ENCODE measurements around the gene FAM118B. TPM values are rescaled to one million over a fixed set of nuclear protein-coding genes. Genes with fewer than 3 reads are reported as not detected.

The FAM118B gene
- 1 to 10 TPM; 5.6 to 6.3 TPM for total RNA-seq

DNA sequence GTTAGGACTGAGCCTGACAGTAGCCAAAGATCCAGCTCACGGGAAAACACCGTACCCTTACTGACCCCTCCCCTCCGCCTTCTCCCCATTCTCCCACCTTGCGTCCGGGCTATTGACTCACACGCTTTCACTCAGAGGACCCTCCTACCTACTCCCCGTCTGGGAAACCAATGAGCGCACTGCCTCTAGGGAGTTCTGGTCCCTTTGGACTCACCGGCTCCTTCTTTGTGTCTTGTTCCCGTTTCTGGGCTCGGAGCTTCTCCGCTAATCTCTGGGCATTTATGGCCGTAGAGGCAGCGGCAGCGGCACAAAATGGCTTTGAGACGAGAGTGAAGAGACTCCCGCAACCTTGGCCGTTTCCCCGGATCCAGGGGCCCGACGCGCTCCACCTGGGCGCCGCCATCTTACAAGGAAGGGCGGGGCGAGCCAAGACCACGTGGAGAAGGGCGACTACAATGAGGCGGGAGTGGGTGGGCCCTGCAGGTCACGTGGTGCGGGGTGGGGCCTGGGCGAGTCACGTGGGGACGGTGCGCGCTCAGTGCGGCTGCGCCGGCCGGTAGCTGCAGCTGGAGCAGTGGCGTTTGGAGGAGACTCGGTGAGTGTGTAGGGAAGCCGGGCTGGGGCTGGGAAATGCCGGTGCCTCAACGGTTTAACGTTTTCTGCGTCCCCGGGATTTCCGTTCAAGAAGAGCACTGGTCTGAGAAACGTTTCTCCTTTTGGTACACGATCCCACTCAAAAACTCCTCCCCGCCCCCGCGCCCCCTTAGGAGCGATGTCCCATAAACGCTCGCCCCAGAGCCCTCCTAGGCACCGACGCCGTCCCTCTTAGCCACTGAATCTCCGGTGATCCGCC, at the start of gene FAM118B, which contains the start of gene RPUSD4:
Gene FAM118B, plus strand, starts transcription at position 547 of the 853 bp plus-strand sequence. CDS start 23,220 bp downstream, outside the sequence.
Gene RPUSD4, minus strand, starts transcription at position 415 of the 853 bp plus-strand sequence. Its CDS starts 12 bp downstream, at position 403.
- peaks cover 8% of the 10 kb centered on the region for H3K36me3 Mint-ChIP-seq (ENCODE audit: low read depth)
- intact Hi-C loops (cut with micrococcal nuclease), result loop anchor here (1.0 to 10.0 kb wide), 11 partner anchors 58 to 619 kb away; partner anchors contain the start of genes CHEK1, DCPS, FOXRED1 and HYLS1
- peak; percentile 99 for DNase-seq
- no peaks in the 10 kb centered on the region for H3K27me3 Mint-ChIP-seq (ENCODE audit: low read depth)
- peak within 1 kb of the TSS; percentile 86 for H3K27ac Mint-ChIP-seq
- H3K9me3 Mint-ChIP-seq, result no peaks in the 10 kb centered on the region
- H3K4me3 Mint-ChIP-seq, result peak within 1 kb of the TSS; percentile 94
- CTCF ChIA-PET, result interaction anchor here (0.6 to 0.8 kb wide), 3 partner anchors 13 to 18 kb away, joined by 3 read pairs; no protein-coding TSS in a partner anchor
- H3K4me1 Mint-ChIP-seq (ENCODE audit: low read depth), result peaks cover 32% of the 10 kb centered on the region

DNA sequence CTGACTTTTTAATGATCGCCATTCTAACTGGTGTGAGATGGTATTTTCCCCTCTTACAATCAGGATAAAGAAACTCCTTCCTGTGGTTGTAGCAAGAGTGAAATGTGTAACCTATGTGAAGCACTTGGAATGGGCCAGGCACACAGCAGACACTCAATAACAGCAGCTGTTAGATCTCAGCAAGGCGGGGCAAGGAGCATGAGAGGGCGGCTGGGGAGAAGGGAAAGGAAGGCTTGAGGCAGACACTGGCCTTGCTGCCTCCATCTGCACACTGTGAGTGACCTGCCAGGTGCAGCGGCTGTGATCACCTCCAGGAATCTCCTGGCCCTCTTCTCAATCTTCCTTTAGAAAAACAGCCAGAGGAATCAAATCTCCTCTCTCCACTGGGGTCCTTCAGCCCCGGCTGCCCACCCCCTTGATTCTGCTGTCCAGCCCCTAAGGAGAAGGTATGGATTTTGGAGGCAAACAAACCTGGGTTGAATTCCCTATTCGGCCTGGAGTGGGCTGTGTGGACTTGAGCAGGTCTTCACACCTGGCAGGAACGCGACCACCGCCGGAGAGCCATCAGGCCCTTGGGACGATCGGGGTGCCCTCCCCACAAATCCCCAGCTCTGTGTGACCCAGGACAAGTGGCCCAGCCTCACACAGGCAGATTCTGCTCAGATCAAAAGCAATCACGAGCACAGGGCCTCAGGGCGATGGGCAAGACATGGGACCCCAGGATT, 49.1 kb upstream of the FAM118B start:
- Mint-ChIP-seq H3K36me3 (ENCODE audit: low read depth) (no peaks in the 10 kb centered on the region), H3K9me3 (no peaks in the 10 kb centered on the region), H3K27me3 (ENCODE audit: low read depth) (no peaks in the 10 kb centered on the region), H3K4me1 (ENCODE audit: low read depth) (no peaks in the 10 kb centered on the region), H3K27ac (no peak overlapping the region), H3K4me3 (no peak overlapping the region)
- CTCF ChIA-PET, result no interaction called here
- DNase-seq, result no peak
- intact Hi-C loops (cut with micrococcal nuclease), result no loop called here

DNA sequence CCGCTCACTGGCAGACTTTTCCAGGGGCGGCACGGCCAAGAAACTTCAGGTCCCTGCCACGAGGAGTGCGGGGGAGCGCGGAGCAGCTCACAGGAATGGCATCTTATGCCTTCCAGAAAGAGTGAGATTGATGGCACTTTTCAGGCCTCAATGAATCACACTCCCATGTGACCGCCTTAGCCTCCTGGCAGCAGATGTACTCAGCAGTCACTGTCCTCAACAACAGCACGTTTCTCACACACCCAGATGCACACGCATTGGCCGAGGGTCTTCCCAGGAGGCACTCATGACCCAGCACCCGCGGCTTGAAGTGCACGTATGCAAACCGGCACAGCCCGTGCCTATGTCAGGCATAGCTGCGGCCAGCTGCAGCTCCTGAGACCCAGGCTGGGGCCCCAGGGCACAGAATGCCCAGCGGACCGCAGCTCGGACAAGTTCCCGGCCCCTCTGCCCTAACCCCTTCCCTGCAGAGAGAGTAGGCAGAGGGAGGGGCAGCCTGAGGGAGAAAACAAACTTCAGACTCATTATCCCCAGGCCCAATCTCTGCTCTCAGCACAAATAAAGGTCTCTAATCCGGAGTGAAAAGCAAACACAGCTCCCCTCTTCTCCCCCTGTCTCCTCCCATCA, 48.4 kb upstream of the FAM118B start:
- H3K4me3 Mint-ChIP-seq, result no peak overlapping the region
- no peak overlapping the region for H3K27ac Mint-ChIP-seq
- no peaks in the 10 kb centered on the region for H3K36me3 Mint-ChIP-seq (ENCODE audit: low read depth)
- no peaks in the 10 kb centered on the region for H3K4me1 Mint-ChIP-seq (ENCODE audit: low read depth)
- H3K9me3 Mint-ChIP-seq, result no peaks in the 10 kb centered on the region
- intact Hi-C loops (cut with micrococcal nuclease), result no loop called here
- H3K27me3 Mint-ChIP-seq (ENCODE audit: low read depth), result no peaks in the 10 kb centered on the region
- CTCF ChIA-PET, result no interaction called here
- DNase-seq, result no peak

DNA sequence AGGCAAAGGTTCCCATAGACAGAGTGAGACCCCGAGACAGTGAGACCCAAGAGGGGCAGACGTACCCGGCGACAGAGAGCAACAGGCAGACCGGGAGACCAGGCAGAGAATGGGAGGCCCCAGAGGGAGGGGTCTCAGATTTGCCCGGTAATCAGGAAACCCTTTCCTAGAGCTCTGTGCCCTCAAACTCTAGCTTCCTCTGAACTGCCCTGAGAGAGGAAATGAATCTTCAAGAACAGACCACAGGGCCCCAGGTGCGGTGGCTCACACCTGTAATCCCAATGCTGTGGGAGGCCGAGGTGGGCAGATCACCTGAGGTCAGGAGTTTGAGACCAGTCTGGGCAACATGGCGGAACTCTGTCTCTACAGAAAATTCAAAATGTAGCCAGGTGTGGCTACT, 47.8 kb upstream of the FAM118B start:
- no peak overlapping the region for H3K4me3 Mint-ChIP-seq
- H3K4me1 Mint-ChIP-seq (ENCODE audit: low read depth), result no peaks in the 10 kb centered on the region
- intact Hi-C loops (cut with micrococcal nuclease), result no loop called here
- DNase-seq, result no peak
- H3K27me3 Mint-ChIP-seq (ENCODE audit: low read depth), result no peaks in the 10 kb centered on the region
- CTCF ChIA-PET, result interaction anchor here (1.3 kb wide), 1 partner anchor 224 kb away, joined by 3 read pairs; no protein-coding TSS in a partner anchor
- H3K27ac Mint-ChIP-seq, result no peak overlapping the region
- H3K36me3 Mint-ChIP-seq (ENCODE audit: low read depth), result no peaks in the 10 kb centered on the region
- H3K9me3 Mint-ChIP-seq, result no peaks in the 10 kb centered on the region

DNA sequence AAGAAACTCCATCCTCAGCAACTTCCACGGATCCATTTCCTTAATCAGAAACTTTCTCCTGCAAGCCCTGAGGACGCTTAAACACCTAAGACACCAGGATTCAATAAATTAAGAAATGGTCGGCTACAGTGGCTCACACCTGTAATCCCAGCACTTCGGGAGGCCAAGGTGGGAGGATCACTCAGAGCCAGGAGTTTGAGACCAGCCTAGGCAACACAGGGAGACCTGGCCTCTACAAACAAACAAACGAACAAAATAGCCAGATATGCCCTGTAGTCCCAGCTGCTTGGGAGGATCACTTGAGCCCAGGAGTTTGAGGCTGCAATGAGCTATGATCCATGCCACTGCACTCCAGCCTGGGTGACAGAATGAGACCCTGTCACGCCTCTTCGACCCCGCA, 46.8 kb upstream of the FAM118B start:
- no peak overlapping the region for H3K27ac Mint-ChIP-seq

DNA sequence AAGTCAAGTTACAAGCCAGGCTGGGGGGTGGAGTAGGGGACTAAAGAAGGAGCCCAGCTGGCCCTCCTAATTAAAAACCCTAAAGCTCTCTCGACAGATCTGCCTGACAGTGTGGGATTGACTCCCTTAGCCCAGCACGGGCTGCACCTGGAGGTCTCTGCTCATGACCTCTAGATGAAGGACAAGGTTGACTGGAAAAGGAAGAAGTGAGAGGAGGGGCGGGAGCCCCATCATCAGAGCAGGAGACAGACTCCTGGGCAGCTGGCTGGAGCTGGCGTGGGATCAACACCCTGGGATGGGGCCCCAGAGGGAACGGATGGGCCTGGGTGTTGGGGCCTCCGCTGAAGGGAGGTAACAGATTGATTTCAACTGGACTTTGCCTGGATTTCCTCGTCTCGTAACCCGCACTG, 46.3 kb upstream of the FAM118B start:
- Mint-ChIP-seq H3K4me1 (ENCODE audit: low read depth) (no peaks in the 10 kb centered on the region), H3K27me3 (ENCODE audit: low read depth) (no peaks in the 10 kb centered on the region), H3K27ac (no peak overlapping the region), H3K9me3 (no peaks in the 10 kb centered on the region), H3K36me3 (ENCODE audit: low read depth) (no peaks in the 10 kb centered on the region), H3K4me3 (no peak overlapping the region)
- intact Hi-C loops (cut with micrococcal nuclease), result no loop called here
- CTCF ChIA-PET, result no interaction called here
- no peak for DNase-seq

More for the DNA sequence above, 46.8 kb upstream of the FAM118B start:
- Mint-ChIP-seq H3K4me3 (no peak overlapping the region), H3K27me3 (ENCODE audit: low read depth) (no peaks in the 10 kb centered on the region), H3K4me1 (ENCODE audit: low read depth) (no peaks in the 10 kb centered on the region), H3K36me3 (ENCODE audit: low read depth) (no peaks in the 10 kb centered on the region), H3K9me3 (no peaks in the 10 kb centered on the region)
- CTCF ChIA-PET, result interaction anchor here (1.3 kb wide), 1 partner anchor 225 kb away, joined by 3 read pairs; no protein-coding TSS in a partner anchor
- no peak for DNase-seq
- intact Hi-C loops (cut with micrococcal nuclease), result no loop called here

DNA sequence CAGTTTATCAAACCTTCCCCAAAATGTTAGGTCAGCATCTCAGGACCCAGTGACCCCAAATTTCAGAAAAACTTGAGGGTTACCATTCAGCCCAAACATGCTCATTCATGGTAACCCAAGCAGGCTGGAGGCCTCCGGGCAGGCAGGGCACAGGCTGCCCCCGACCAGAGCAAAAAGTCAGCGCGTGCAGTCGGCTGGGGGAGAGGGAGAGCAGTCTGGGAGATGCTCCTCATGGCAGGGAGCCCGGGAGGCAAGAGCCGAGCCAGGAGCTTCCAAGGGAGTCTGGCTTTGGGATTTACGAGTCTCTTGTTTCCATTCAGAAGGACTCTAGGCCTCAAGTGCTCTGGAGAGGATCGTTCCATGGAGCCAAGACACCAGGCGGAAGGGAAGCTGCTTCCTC, 45.8 kb upstream of the FAM118B start:
- CTCF ChIA-PET, result no interaction called here
- no peak overlapping the region for H3K27ac Mint-ChIP-seq
- H3K36me3 Mint-ChIP-seq (ENCODE audit: low read depth), result no peaks in the 10 kb centered on the region
- H3K27me3 Mint-ChIP-seq (ENCODE audit: low read depth), result no peaks in the 10 kb centered on the region
- H3K9me3 Mint-ChIP-seq, result no peaks in the 10 kb centered on the region
- no peak overlapping the region for H3K4me3 Mint-ChIP-seq
- intact Hi-C loops (cut with micrococcal nuclease), result no loop called here
- no peak for DNase-seq
- H3K4me1 Mint-ChIP-seq (ENCODE audit: low read depth), result no peaks in the 10 kb centered on the region

DNA sequence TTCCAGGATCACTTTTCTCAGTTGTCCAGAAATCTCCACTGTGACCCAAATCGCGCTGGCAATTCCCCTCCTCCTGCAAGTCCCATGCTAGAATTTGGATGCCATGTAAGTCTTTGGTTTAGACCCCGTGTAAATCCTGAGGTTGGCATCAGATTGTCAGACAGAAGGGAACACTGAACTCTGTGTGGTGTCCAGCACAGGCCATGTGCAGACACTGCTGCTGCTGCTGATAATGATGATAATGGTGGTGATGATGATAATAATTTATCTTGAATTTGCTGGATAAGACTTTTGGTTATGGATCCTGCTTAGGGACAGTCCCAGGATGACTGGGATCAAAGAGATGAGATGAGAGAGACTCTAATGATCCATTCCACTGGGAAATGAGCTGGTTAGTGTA, 45.2 kb upstream of the FAM118B start:
- H3K27me3 Mint-ChIP-seq (ENCODE audit: low read depth), result no peaks in the 10 kb centered on the region
- H3K4me1 Mint-ChIP-seq (ENCODE audit: low read depth), result no peaks in the 10 kb centered on the region
- no peaks in the 10 kb centered on the region for H3K9me3 Mint-ChIP-seq
- no peaks in the 10 kb centered on the region for H3K36me3 Mint-ChIP-seq (ENCODE audit: low read depth)
- no peak for DNase-seq
- H3K27ac Mint-ChIP-seq, result no peak overlapping the region
- no peak overlapping the region for H3K4me3 Mint-ChIP-seq
- CTCF ChIA-PET, result no interaction called here
- intact Hi-C loops (cut with micrococcal nuclease), result no loop called here

DNA sequence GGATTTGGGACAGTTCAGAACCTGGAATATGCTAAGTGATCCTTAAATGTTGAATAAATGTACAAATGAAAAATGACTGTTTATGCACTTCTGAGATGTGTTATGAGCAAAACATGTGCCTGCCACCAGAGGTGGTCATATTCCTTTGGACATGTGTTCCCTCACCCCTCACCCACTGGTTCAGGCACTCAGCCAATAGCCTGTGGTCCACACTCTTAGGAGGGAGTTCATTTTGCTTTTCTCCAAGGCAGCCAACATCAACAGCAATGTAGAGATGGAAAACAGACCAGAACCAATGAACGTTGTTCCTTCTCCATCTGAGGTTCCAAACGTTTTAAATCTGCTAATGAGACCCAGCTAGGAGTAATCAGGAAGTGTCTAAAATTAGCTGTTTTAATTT, 44.1 kb upstream of the FAM118B start:
- Mint-ChIP-seq H3K27me3 (ENCODE audit: low read depth) (peaks cover 3% of the 10 kb centered on the region), H3K9me3 (no peaks in the 10 kb centered on the region), H3K36me3 (ENCODE audit: low read depth) (no peaks in the 10 kb centered on the region), H3K4me3 (no peak overlapping the region), H3K4me1 (ENCODE audit: low read depth) (no peaks in the 10 kb centered on the region), H3K27ac (no peak overlapping the region)
- intact Hi-C loops (cut with micrococcal nuclease), result no loop called here
- CTCF ChIA-PET, result no interaction called here
- DNase-seq, result no peak

DNA sequence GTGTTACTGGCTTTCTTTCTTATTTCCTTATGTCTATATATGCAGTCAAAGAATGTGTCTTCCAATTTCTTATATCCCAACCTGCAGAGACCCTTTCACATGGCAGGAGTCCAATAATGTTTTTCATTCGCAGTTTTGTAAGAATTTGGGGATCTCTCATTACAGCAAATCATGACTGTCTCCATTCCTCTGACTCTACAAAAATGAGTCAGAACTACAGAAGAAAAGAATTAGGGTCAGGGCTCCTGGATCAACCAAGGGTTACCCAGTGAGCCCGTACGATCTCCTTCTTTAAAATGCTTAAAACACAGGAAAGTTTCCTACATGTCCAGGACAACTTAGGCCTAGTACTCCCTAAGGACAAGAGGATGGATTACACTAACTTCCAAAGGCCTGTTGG, 42.3 kb upstream of the FAM118B start:
- DNase-seq, result no peak
- no peaks in the 10 kb centered on the region for H3K36me3 Mint-ChIP-seq (ENCODE audit: low read depth)
- CTCF ChIA-PET, result no interaction called here
- H3K27me3 Mint-ChIP-seq (ENCODE audit: low read depth), result peaks cover 3% of the 10 kb centered on the region
- H3K4me1 Mint-ChIP-seq (ENCODE audit: low read depth), result no peaks in the 10 kb centered on the region
- intact Hi-C loops (cut with micrococcal nuclease), result no loop called here
- H3K4me3 Mint-ChIP-seq, result no peak overlapping the region
- H3K27ac Mint-ChIP-seq, result no peak overlapping the region
- H3K9me3 Mint-ChIP-seq, result no peaks in the 10 kb centered on the region

DNA sequence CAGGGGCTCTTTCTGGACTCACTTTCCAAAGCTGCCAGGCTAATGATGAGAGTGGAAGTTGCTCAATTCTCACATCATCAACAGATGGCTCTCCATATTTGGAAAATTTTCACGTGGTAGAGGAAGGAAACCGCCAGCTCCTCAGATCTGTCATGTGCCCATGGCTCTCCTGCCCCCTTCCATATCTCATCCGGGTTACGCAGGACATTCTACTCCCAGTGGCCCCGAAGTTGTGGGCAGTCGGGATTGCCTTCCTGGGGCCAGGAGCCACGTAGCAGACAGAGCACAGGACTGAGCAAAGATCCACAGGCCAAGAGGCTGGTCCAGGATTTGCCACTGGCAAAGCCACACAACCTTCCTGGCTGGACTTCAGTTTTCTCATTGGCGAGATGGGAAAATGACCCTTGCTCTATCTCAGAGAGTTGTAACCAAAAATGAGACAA, 39.0 kb upstream of the FAM118B start:
- H3K36me3 Mint-ChIP-seq (ENCODE audit: low read depth), result no peaks in the 10 kb centered on the region
- no peaks in the 10 kb centered on the region for H3K4me1 Mint-ChIP-seq (ENCODE audit: low read depth)
- intact Hi-C loops (cut with micrococcal nuclease), result no loop called here
- no peak for DNase-seq
- H3K27ac Mint-ChIP-seq, result no peak overlapping the region
- no peak overlapping the region for H3K4me3 Mint-ChIP-seq
- no peaks in the 10 kb centered on the region for H3K9me3 Mint-ChIP-seq
- peaks cover 3% of the 10 kb centered on the region for H3K27me3 Mint-ChIP-seq (ENCODE audit: low read depth)
- CTCF ChIA-PET, result no interaction called here

DNA sequence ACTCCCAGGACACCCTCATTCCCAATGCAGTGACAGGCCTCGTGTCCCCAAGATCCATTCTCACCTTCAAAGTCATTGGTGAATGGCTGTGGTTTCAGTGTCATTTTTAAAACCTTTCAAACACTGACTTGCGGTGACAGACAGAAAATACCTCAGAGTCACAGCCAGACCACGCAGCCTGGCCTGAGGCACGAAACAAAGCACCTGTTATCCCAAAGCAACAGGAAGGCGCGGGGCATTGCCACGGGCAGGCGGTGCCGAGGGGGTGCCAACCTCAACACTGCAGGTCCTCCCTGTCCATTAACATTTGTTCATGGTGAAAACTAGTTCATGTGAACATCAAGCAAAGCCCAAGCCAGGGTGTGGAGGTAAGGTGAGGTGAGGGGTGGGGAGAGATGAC, 38.3 kb upstream of the FAM118B start:
- DNase-seq, result no peak
- CTCF ChIA-PET, result interaction anchor here (1.2 kb wide), 1 partner anchor 20 kb away, joined by 4 read pairs; no protein-coding TSS in a partner anchor
- no peaks in the 10 kb centered on the region for H3K36me3 Mint-ChIP-seq (ENCODE audit: low read depth)

More for the DNA sequence above, 38.3 kb upstream of the FAM118B start:
- H3K4me3 Mint-ChIP-seq, result no peak overlapping the region
- peaks cover 3% of the 10 kb centered on the region for H3K27me3 Mint-ChIP-seq (ENCODE audit: low read depth)
- H3K9me3 Mint-ChIP-seq, result no peaks in the 10 kb centered on the region
- H3K4me1 Mint-ChIP-seq (ENCODE audit: low read depth), result no peaks in the 10 kb centered on the region
- intact Hi-C loops (cut with micrococcal nuclease), result no loop called here
- no peak overlapping the region for H3K27ac Mint-ChIP-seq
